Measurements from ENCODE around the gene FBXO9. TPM values are rescaled to one million over a fixed set of nuclear protein-coding genes. Genes with fewer than 3 reads are reported as not detected.

Gene FBXO9
- total RNA-seq, 1 experiment from 2014 or later: 111 TPM

- H3K27ac Mint-ChIP-seq (ENCODE audit: unreplicated experiment): no peak overlapping the region
- Histone ChIP-seq H3K9me3 (no peaks in the 10 kb centered on the region), H3K36me3 (ENCODE audit: control insufficient read depth, insufficient read depth, low read length) (no peaks in the 10 kb centered on the region), H3K27me3 (replicated peaks; ENCODE audit: control insufficient read depth, insufficient read depth, low read length) (no peaks in the 10 kb centered on the region), H3K4me1 (peaks cover 9% of the 10 kb centered on the region; the same call in 1 of the 2 replicates), H3K4me3 (ENCODE audit: low read depth, low read length) (no peak overlapping the region)
- H3K4me3 Mint-ChIP-seq (ENCODE audit: unreplicated experiment): no peak overlapping the region
- intact Hi-C loops (cut with micrococcal nuclease; ENCODE audit: unreplicated experiment): no loop called here
- TF ChIP-seq, protein P1, sequence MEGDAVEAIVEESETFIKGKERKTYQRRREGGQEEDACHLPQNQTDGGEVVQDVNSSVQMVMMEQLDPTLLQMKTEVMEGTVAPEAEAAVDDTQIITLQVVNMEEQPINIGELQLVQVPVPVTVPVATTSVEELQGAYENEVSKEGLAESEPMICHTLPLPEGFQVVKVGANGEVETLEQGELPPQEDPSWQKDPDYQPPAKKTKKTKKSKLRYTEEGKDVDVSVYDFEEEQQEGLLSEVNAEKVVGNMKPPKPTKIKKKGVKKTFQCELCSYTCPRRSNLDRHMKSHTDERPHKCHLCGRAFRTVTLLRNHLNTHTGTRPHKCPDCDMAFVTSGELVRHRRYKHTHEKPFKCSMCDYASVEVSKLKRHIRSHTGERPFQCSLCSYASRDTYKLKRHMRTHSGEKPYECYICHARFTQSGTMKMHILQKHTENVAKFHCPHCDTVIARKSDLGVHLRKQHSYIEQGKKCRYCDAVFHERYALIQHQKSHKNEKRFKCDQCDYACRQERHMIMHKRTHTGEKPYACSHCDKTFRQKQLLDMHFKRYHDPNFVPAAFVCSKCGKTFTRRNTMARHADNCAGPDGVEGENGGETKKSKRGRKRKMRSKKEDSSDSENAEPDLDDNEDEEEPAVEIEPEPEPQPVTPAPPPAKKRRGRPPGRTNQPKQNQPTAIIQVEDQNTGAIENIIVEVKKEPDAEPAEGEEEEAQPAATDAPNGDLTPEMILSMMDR (IDR thresholded peaks at IDR 0.05; ENCODE audit: insufficient read depth in 1 of 2, low read depth in 1 of 2, low read length in 1 of 2, severe bottlenecking in 1 of 2, unreplicated experiment in 1 of 2): no peak
- ChIA-PET POLR2A (no interaction called here), CTCF (interaction anchor here (0.6 kb wide), 1 partner anchor 131 kb away, joined by 3 read pairs; no protein-coding TSS in a partner anchor)
- no peaks in the 10 kb centered on the region for H3K9me3 Mint-ChIP-seq (ENCODE audit: unreplicated experiment)
- peaks cover 9% of the 10 kb centered on the region for H3K4me1 Mint-ChIP-seq (ENCODE audit: low read depth, unreplicated experiment)
- no peaks in the 10 kb centered on the region for H3K27me3 Mint-ChIP-seq (ENCODE audit: insufficient read depth, unreplicated experiment)
- no TSS peak for BruUV-seq (replicated peaks)
- peaks cover 8% of the 10 kb centered on the region for H3K36me3 Mint-ChIP-seq (ENCODE audit: insufficient read depth, unreplicated experiment)
- DNase-seq: no peak
Measured at GRCh38 chr6:53143710-53144109, 78.5 kb downstream of the FBXO9 start.

DNA sequence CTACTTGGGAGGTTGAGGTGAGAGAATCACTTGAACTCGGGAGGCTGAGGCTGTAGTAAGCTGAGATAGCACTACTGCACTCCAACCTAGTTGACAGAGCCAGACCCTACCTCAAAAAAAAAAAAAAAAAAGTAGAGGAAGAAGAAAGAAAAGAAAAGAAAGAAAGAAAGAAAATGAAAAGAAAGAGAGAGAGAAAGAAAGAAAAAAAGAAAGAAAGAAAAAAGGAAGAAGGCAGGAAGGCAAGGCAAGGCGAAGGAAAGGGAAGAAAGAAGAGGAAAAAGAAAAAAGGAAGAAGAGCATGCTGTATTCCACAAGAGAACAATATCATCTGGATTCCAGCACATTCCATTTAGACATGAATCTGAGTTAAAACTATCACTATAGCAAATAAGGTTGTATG, 79.6 kb downstream of the FBXO9 start:
- no peak for DNase-seq
- Mint-ChIP-seq H3K27ac (ENCODE audit: unreplicated experiment) (no peak overlapping the region), H3K4me3 (ENCODE audit: unreplicated experiment) (no peak overlapping the region), H3K36me3 (ENCODE audit: insufficient read depth, unreplicated experiment) (peaks cover 8% of the 10 kb centered on the region), H3K27me3 (ENCODE audit: insufficient read depth, unreplicated experiment) (no peaks in the 10 kb centered on the region), H3K9me3 (ENCODE audit: unreplicated experiment) (no peaks in the 10 kb centered on the region), H3K4me1 (ENCODE audit: low read depth, unreplicated experiment) (peaks cover 9% of the 10 kb centered on the region)
- H3K4me1 ChIP-seq: peaks cover 8% of the 10 kb centered on the region; the same call in 1 of the 2 replicates
- no TSS peak for BruUV-seq (replicated peaks)
- TF ChIP-seq, protein P1 (IDR thresholded peaks at IDR 0.05; ENCODE audit: insufficient read depth in 1 of 2, low read depth in 1 of 2, low read length in 1 of 2, severe bottlenecking in 1 of 2, unreplicated experiment in 1 of 2): no peak
- no peaks in the 10 kb centered on the region for H3K27me3 ChIP-seq (replicated peaks; ENCODE audit: control insufficient read depth, insufficient read depth, low read length)
- H3K4me3 ChIP-seq (ENCODE audit: low read depth, low read length): no peak overlapping the region
- ChIA-PET POLR2A (no interaction called here), CTCF (no interaction called here)
- H3K9me3 ChIP-seq: no peaks in the 10 kb centered on the region
- H3K36me3 ChIP-seq (ENCODE audit: control insufficient read depth, insufficient read depth, low read length): no peaks in the 10 kb centered on the region
- intact Hi-C loops (cut with micrococcal nuclease; ENCODE audit: unreplicated experiment): loop anchor here (5.0 kb wide), 1 partner anchor 33 kb away; no protein-coding TSS in a partner anchor

GRCh38 chr6:53148684-53149083, 83.5 kb downstream of the FBXO9 start, which contains the start of gene GCM1:
TSS of gene GCM1 (minus strand) at chr6:53148841. CDS start at chr6:53145632, 3,209 bp downstream.
- H3K4me1 Mint-ChIP-seq (ENCODE audit: low read depth, unreplicated experiment): peaks cover 9% of the 10 kb centered on the region
- ChIA-PET CTCF (no interaction called here), POLR2A (no interaction called here)
- TF ChIP-seq, protein P1 (IDR thresholded peaks at IDR 0.05; ENCODE audit: insufficient read depth in 1 of 2, low read depth in 1 of 2, low read length in 1 of 2, severe bottlenecking in 1 of 2, unreplicated experiment in 1 of 2): no peak
- peaks cover 9% of the 10 kb centered on the region for H3K36me3 Mint-ChIP-seq (ENCODE audit: insufficient read depth, unreplicated experiment)
- intact Hi-C loops (cut with micrococcal nuclease; ENCODE audit: unreplicated experiment): loop anchor here (5.0 kb wide), 1 partner anchor 36 kb away; no protein-coding TSS in a partner anchor
- Histone ChIP-seq H3K4me1 (no peaks in the 10 kb centered on the region), H3K36me3 (ENCODE audit: control insufficient read depth, insufficient read depth, low read length) (no peaks in the 10 kb centered on the region), H3K9me3 (no peaks in the 10 kb centered on the region), H3K27me3 (replicated peaks; ENCODE audit: control insufficient read depth, insufficient read depth, low read length) (no peaks in the 10 kb centered on the region), H3K4me3 (ENCODE audit: low read depth, low read length) (no peak within 1 kb of the TSS)
- no peaks in the 10 kb centered on the region for H3K9me3 Mint-ChIP-seq (ENCODE audit: unreplicated experiment)
- H3K27ac Mint-ChIP-seq (ENCODE audit: unreplicated experiment): no peak within 1 kb of the TSS
- no TSS peak for BruUV-seq (replicated peaks)
- no peak within 1 kb of the TSS for H3K4me3 Mint-ChIP-seq (ENCODE audit: unreplicated experiment)
- H3K27me3 Mint-ChIP-seq (ENCODE audit: insufficient read depth, unreplicated experiment): no peaks in the 10 kb centered on the region
- peak; percentile 28 to 51 for DNase-seq

Other genes starting within 250 kb of the FBXO9 start
- not detected in 2 replicates for gene GSTA5, start 224.6 kb upstream of the FBXO9 start, total RNA-seq (2022)
- not detected in 2 replicates for gene GSTA3, start 155.7 kb upstream of the FBXO9 start, total RNA-seq (2022)
- 29.5 and 30.3 TPM in 2 replicates for gene GSTA4, start 70.1 kb upstream of the FBXO9 start, total RNA-seq (2022)
- 14.5 and 15.5 TPM in 2 replicates for gene CILK1, start 3.6 kb upstream of the FBXO9 start, total RNA-seq (2022)
- gene GCM1, start 83.4 kb downstream of the FBXO9 start, total RNA-seq (2022): 0.79 and 1.1 TPM in 2 replicates